SK-N-SH (cell line): Measurements from ENCODE around the gene SUSD3. TPM values are rescaled to one million over a fixed set of nuclear protein-coding genes. Genes with fewer than 3 reads are reported as not detected.
A peak's percentile ranks its signal among the peaks of the same experiment; 100 is the strongest.

Experiments used
- CTCF ChIA-PET: fragments of 300-600, 350-600 bp; formaldehyde crosslinking; extraction: SDS; loops from one replicate; lab custom pipeline; 2021; lab: Yijun Ruan, JAX
- POLR2A ChIA-PET: fragments of 350-600 bp; sonication (Branson Sonifier 250); formaldehyde crosslinking; extraction: SDS; loops from one replicate; lab custom pipeline; 2020; ENCODE audit warnings: antibody characterized with exemption, inconsistent platforms; lab: Yijun Ruan, JAX
- DNase-seq: peaks from one replicate; pipeline ENCODE4 v3.0.0; 2012
- H2AFZ ChIP-seq: fragments of 200-600 bp; sonication (generic); 2 replicates; pipeline ENCODE4 v1.8.1; 2016; ENCODE audit warnings: antibody characterized with exemption, mild to moderate bottlenecking, low read depth
- H3F3A ChIP-seq: fragments of 200-600 bp; sonication (generic); replicated peaks from 2 replicates; pipeline ENCODE3; 2016; ENCODE audit warnings: antibody characterized with exemption, mild to moderate bottlenecking; ENCODE audit not compliant: insufficient read depth
- H3K27ac ChIP-seq, 2 experiments: fragments of 200-500 bp in 1 of 2; fragments of 200-600 bp in 1 of 2; sonication (Bioruptor generic) in 1 of 2; sonication (generic), shearing (Covaris generic) in 1 of 2; 2 replicates each; pipeline versions ENCODE4 v1.5.1 to v1.6.1; 2014 to 2016; ENCODE audit warnings: low read depth in 2 of 2, inconsistent platforms in 1 of 2, low read length in 1 of 2, mild to moderate bottlenecking in 1 of 2, mixed read lengths in 1 of 2
- H3K27me3 ChIP-seq: fragments of 200-600 bp; sonication (generic), shearing (Covaris generic); 2 replicates; pipeline ENCODE4 v1.6.1; 2016; ENCODE audit warnings: mixed run types; ENCODE audit not compliant: insufficient read depth
- H3K36me3 ChIP-seq, 2 experiments: fragments of 200-500 bp in 1 of 2; fragments of 200-600 bp in 1 of 2; sonication (Bioruptor generic) in 1 of 2; sonication (generic) in 1 of 2; replicated peaks in 1 of 2; 2 replicates each; pipeline versions ENCODE3 to v1.5.1; 2014 to 2016; ENCODE audit warnings: low read length in 1 of 2, mild to moderate bottlenecking in 1 of 2; ENCODE audit not compliant: insufficient read depth in 2 of 2, control insufficient read depth in 1 of 2
- H3K4me1 ChIP-seq, 2 experiments: fragments of 200-500 bp in 1 of 2; fragments of 200-600 bp in 1 of 2; sonication (Bioruptor generic) in 1 of 2; sonication (generic), shearing (Covaris generic) in 1 of 2; 2 replicates each; pipeline versions ENCODE4 v1.5.1 to v1.6.1; 2014 to 2016; ENCODE audit warnings: low read depth in 1 of 2, low read length in 1 of 2, mixed run types in 1 of 2; ENCODE audit not compliant: insufficient read depth in 2 of 2, control insufficient read depth in 1 of 2
- H3K4me2 ChIP-seq: fragments of 200-600 bp; sonication (generic), shearing (Covaris generic); 2 replicates; pipeline ENCODE4 v1.6.1; 2017; ENCODE audit warnings: mixed run types
- H3K4me3 ChIP-seq, 2 experiments: fragments of 200-500 bp in 1 of 2; fragments of 200-600 bp in 1 of 2; sonication (Bioruptor generic) in 1 of 2; sonication (generic), shearing (Covaris generic) in 1 of 2; 2 replicates each; pipeline versions ENCODE4 v1.5.1 to v1.8.1; 2014 to 2016; ENCODE audit warnings: low read depth in 2 of 2, inconsistent platforms in 1 of 2, low read length in 1 of 2, mild to moderate bottlenecking in 1 of 2, mixed read lengths in 1 of 2, moderate library complexity in 1 of 2
- H3K79me2 ChIP-seq: fragments of 200-600 bp; sonication (generic); 2 replicates; pipeline ENCODE4 v1.8.1; 2017; ENCODE audit warnings: mild to moderate bottlenecking; ENCODE audit not compliant: insufficient read depth
- H3K9ac ChIP-seq: fragments of 200-600 bp; sonication (generic); 2 replicates; pipeline ENCODE4 v1.6.1; 2017; ENCODE audit warnings: mixed run types
- H3K9me2 ChIP-seq: fragments of 200-600 bp; sonication (generic); 2 replicates; pipeline ENCODE4 v1.6.1; 2017; ENCODE audit warnings: mixed run types
- H3K9me3 ChIP-seq: fragments of 200-600 bp; sonication (generic); 2 replicates; pipeline ENCODE4 v1.6.1; 2017; ENCODE audit warnings: mixed run types, mild to moderate bottlenecking, moderate library complexity
- H4K20me1 ChIP-seq: fragments of 200-600 bp; sonication (generic); 2 replicates; pipeline ENCODE4 v1.6.1; 2017; ENCODE audit warnings: mild to moderate bottlenecking, mixed run types; ENCODE audit not compliant: insufficient read depth
- CHD2 ChIP-seq: fragments of 150-350 bp; IDR thresholded peaks from 2 replicates; pipeline ENCODE4 v1.6.1; 2018; ENCODE audit warnings: low read length; ENCODE audit not compliant: partially characterized antibody
- ELF1 ChIP-seq: IDR thresholded peaks from 2 replicates; pipeline ENCODE4 v1.4.0; 2012
- FOXJ3 ChIP-seq: sonication (generic); formaldehyde crosslinking; IDR thresholded peaks from 2 replicates; pipeline ENCODE4 v1.5.1; 2020; ENCODE audit warnings: mild to moderate bottlenecking, missing genetic modification reagents
- GATA2 ChIP-seq: sonication (generic); formaldehyde crosslinking; IDR thresholded peaks from 2 replicates; pipeline ENCODE4 v1.5.0; 2020; ENCODE audit warnings: mild to moderate bottlenecking, missing genetic modification reagents
- JUND ChIP-seq: IDR thresholded peaks from 2 replicates; pipeline ENCODE4 v1.4.0; 2012
- MAX ChIP-seq: IDR thresholded peaks from 2 replicates; pipeline ENCODE4 v1.4.0; 2012; ENCODE audit warnings: low read depth
- MEF2A ChIP-seq: IDR thresholded peaks from 2 replicates; pipeline ENCODE4 v1.4.0; 2012; ENCODE audit warnings: low read depth, borderline replicate concordance
- NFIC ChIP-seq: IDR thresholded peaks from 2 replicates; pipeline ENCODE4 v1.4.0; 2012; ENCODE audit warnings: borderline replicate concordance
- RFX5 ChIP-seq: IDR thresholded peaks from 2 replicates; pipeline ENCODE4 v1.6.1; 2012; ENCODE audit warnings: mild to moderate bottlenecking, improper control_type of control experiment, low read length
- RXRA ChIP-seq: IDR thresholded peaks from 2 replicates; pipeline ENCODE4 v1.4.0; 2012; ENCODE audit warnings: low read depth, mild to moderate bottlenecking, borderline replicate concordance
- SIN3A ChIP-seq: IDR thresholded peaks from 2 replicates; pipeline ENCODE4 v1.6.1; 2012; ENCODE audit warnings: low read depth, mild to moderate bottlenecking, low read length, moderate library complexity, borderline replicate concordance
- TAF1 ChIP-seq: IDR thresholded peaks from 2 replicates; pipeline ENCODE4 v1.6.1; 2012; ENCODE audit warnings: low read depth, mild to moderate bottlenecking, low read length, moderate library complexity, borderline replicate concordance
- TCF12 ChIP-seq: IDR thresholded peaks from 2 replicates; pipeline ENCODE4 v1.4.0; 2012
- YY1 ChIP-seq: IDR thresholded peaks from 2 replicates; pipeline ENCODE4 v1.4.0; 2012; ENCODE audit warnings: low read depth, mild to moderate bottlenecking
- WGBS: methylation state at CpG from one replicate; pipeline ENCODE4 v1.1.6; 2017; ENCODE audit warnings: low lambda C conversion rate; 5-methylcytosine and 5-hydroxymethylcytosine counted together
- polyA plus RNA-seq, 3 experiments: library from polyadenylated mRNA; depleted of rRNA; stranded (reverse); fragments of >200 nt; gene quantifications; 2 replicates each; pipeline ENCODE4 v1.2.3, GENCODE V29; 2012
- TF ChIP-seq, protein P1 (sequence below): fragments of 150-350 bp; IDR thresholded peaks from 2 replicates; pipeline ENCODE4 v1.6.1; 2017; ENCODE audit warnings: antibody characterized with exemption, low read length, low read depth, borderline replicate concordance
- TF ChIP-seq, protein P2 (sequence below): IDR thresholded peaks from 2 replicates; pipeline ENCODE4; 2012
- TF ChIP-seq, protein P3 (sequence below): IDR thresholded peaks from 2 replicates; pipeline ENCODE4 v1.4.0; 2012; ENCODE audit warnings: low read depth, borderline replicate concordance

The SUSD3 gene
- polyA plus RNA-seq, 1 of the 3 experiments (the other 2 are of a cell fraction) = 0.49 TPM

- no peaks in the 10 kb centered on the region for H3K36me3 ChIP-seq
- POLR2A ChIA-PET = no interaction called here
- DNase-seq = no peak
- H3K4me3 ChIP-seq = no peak overlapping the region
- no peak overlapping the region for H3K4me2 ChIP-seq
- CTCF ChIA-PET = interaction anchor here (0.7 to 2.7 kb wide), 2 partner anchors 53 to 57 kb away, joined by 3 to 7 read pairs; no protein-coding TSS in a partner anchor
- H3K4me1 ChIP-seq = no peaks in the 10 kb centered on the region; a peak in 1 of 4 replicates
- H3K27me3 ChIP-seq = no peaks in the 10 kb centered on the region
- no peaks in the 10 kb centered on the region for H4K20me1 ChIP-seq
- TF ChIP-seq RXRA (no peak), TCF12 (peak; percentile 19; the same call in 1 of the 2 replicates), NFIC (peak; percentile 65; the same call in 1 of the 2 replicates)
- H3K9me3 ChIP-seq = no peaks in the 10 kb centered on the region
- peak overlapping the region; percentile 13; the same call in 1 of the 2 replicates for H2AFZ ChIP-seq
- WGBS = 84% methylated on average over 7 of the region's 8 CpGs
- H3K9ac ChIP-seq = no peak overlapping the region
- no peaks in the 10 kb centered on the region for H3K79me2 ChIP-seq
- no peak overlapping the region for H3K27ac ChIP-seq
- no peaks in the 10 kb centered on the region for H3K9me2 ChIP-seq
- no peaks in the 10 kb centered on the region for H3F3A ChIP-seq
Observed at GRCh38 chr9:93060746-93061259, 2.3 kb downstream of the SUSD3 start.

DNA sequence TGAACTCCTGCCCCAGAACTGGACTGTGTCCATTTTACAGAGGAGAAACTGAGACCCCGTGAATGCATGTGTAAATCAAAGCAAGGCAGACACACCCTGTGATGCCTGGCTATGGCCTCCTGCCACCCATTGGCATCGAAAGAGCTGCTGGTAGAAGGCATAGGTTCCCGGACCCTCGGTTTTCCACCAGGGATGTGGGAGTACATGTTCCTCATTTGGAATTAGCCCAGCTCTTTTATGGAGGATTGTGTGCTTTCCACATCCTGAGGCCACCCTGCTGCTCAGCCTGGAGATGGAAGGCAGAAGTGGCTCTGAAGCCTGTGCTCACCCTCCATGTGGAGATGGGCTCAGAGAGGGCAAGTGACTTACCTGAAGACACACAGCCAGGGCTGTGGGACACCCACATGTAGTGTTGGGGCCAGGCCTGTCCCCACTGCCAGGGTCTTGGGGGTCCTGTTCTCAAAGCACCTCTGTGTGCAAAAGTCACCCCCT is 2.8 kb downstream of the SUSD3 start:
- POLR2A ChIA-PET = no interaction called here
- no peak overlapping the region for H3K9ac ChIP-seq
- H2AFZ ChIP-seq = no peak overlapping the region
- H3K79me2 ChIP-seq = no peaks in the 10 kb centered on the region
- CTCF ChIA-PET = interaction anchor here (0.7 to 2.7 kb wide), 2 partner anchors 54 to 57 kb away, joined by 3 to 7 read pairs; no protein-coding TSS in a partner anchor
- no peaks in the 10 kb centered on the region for H3K9me3 ChIP-seq
- no peaks in the 10 kb centered on the region for H3K36me3 ChIP-seq
- no peaks in the 10 kb centered on the region; a peak in 1 of 4 replicates for H3K4me1 ChIP-seq
- no peak overlapping the region for H3K27ac ChIP-seq
- no peaks in the 10 kb centered on the region for H3F3A ChIP-seq
- DNase-seq = no peak
- H3K9me2 ChIP-seq = no peaks in the 10 kb centered on the region
- WGBS = 67% methylated on average over 1 of the region's 4 CpGs
- TF ChIP-seq TCF12 (no peak), TAF1 (no peak)
- H3K4me2 ChIP-seq = no peak overlapping the region
- H3K27me3 ChIP-seq = no peaks in the 10 kb centered on the region
- H3K4me3 ChIP-seq = no peak overlapping the region
- no peaks in the 10 kb centered on the region for H4K20me1 ChIP-seq

GRCh38 chr9:93061791-93062763 is 3.6 kb downstream of the SUSD3 start:
- no peak overlapping the region for H3K4me3 ChIP-seq
- H3K27ac ChIP-seq = no peak overlapping the region
- no peaks in the 10 kb centered on the region for H3K27me3 ChIP-seq
- no peaks in the 10 kb centered on the region for H3K9me3 ChIP-seq
- CTCF ChIA-PET = no interaction called here
- DNase-seq = no peak
- no peaks in the 10 kb centered on the region; a peak in 1 of 4 replicates for H3K4me1 ChIP-seq
- H2AFZ ChIP-seq = no peak overlapping the region
- H3K9me2 ChIP-seq = no peaks in the 10 kb centered on the region
- WGBS = 77% methylated on average over 18 of the region's 19 CpGs
- POLR2A ChIA-PET = interaction anchor here (0.6 kb wide), 1 partner anchor 46 kb away, joined by 4 read pairs; no protein-coding TSS in a partner anchor
- H3K36me3 ChIP-seq = no peaks in the 10 kb centered on the region
- H3K4me2 ChIP-seq = no peak overlapping the region
- H3K9ac ChIP-seq = no peak overlapping the region
- H3K79me2 ChIP-seq = no peaks in the 10 kb centered on the region
- H4K20me1 ChIP-seq = no peaks in the 10 kb centered on the region
- H3F3A ChIP-seq = no peaks in the 10 kb centered on the region
- TF ChIP-seq, protein P1, sequence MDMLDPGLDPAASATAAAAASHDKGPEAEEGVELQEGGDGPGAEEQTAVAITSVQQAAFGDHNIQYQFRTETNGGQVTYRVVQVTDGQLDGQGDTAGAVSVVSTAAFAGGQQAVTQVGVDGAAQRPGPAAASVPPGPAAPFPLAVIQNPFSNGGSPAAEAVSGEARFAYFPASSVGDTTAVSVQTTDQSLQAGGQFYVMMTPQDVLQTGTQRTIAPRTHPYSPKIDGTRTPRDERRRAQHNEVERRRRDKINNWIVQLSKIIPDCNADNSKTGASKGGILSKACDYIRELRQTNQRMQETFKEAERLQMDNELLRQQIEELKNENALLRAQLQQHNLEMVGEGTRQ = no peak
- TF ChIP-seq, protein P2, sequence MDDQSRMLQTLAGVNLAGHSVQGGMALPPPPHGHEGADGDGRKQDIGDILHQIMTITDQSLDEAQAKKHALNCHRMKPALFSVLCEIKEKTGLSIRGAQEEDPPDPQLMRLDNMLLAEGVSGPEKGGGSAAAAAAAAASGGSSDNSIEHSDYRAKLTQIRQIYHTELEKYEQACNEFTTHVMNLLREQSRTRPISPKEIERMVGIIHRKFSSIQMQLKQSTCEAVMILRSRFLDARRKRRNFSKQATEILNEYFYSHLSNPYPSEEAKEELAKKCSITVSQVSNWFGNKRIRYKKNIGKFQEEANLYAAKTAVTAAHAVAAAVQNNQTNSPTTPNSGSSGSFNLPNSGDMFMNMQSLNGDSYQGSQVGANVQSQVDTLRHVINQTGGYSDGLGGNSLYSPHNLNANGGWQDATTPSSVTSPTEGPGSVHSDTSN = no peak
- TF ChIP-seq MAX (no peak), GATA2 (CRISPR knock-in tag) (no peak), RXRA (no peak), JUND (no peak), ELF1 (no peak), TCF12 (no peak), CHD2 (no peak), FOXJ3 (CRISPR knock-in tag) (no peak), YY1 (no peak), RFX5 (no peak), SIN3A (no peak), MEF2A (no peak)
- TF ChIP-seq, protein P3, sequence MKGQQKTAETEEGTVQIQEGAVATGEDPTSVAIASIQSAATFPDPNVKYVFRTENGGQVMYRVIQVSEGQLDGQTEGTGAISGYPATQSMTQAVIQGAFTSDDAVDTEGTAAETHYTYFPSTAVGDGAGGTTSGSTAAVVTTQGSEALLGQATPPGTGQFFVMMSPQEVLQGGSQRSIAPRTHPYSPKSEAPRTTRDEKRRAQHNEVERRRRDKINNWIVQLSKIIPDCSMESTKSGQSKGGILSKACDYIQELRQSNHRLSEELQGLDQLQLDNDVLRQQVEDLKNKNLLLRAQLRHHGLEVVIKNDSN = no peak
